ENCODE results near the gene KCNH4.

Gene KCNH4

DNA sequence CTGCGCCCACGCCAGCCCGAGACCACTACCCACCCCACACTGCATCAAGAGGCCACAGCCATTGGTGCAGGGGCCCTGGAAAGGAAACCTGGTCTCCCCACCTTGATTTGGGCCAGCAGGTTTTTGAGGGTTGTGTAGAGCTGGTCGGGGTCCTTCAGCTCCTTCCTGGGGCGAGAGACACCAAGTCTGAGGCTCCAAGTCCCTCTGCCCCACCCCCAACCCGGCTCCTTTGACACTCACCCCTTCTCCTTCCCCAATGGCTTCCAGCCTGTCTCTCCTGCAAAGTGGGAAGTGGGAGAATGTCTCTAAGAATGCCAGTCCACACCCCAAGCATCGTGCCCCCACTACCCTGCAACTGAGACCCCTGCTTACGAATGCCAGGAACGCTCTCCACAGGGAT is 66.8 kb downstream of the KCNH4 start:
- H3K9ac ChIP-seq = no peak overlapping the region
- TF ChIP-seq, protein P1, sequence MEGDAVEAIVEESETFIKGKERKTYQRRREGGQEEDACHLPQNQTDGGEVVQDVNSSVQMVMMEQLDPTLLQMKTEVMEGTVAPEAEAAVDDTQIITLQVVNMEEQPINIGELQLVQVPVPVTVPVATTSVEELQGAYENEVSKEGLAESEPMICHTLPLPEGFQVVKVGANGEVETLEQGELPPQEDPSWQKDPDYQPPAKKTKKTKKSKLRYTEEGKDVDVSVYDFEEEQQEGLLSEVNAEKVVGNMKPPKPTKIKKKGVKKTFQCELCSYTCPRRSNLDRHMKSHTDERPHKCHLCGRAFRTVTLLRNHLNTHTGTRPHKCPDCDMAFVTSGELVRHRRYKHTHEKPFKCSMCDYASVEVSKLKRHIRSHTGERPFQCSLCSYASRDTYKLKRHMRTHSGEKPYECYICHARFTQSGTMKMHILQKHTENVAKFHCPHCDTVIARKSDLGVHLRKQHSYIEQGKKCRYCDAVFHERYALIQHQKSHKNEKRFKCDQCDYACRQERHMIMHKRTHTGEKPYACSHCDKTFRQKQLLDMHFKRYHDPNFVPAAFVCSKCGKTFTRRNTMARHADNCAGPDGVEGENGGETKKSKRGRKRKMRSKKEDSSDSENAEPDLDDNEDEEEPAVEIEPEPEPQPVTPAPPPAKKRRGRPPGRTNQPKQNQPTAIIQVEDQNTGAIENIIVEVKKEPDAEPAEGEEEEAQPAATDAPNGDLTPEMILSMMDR (conservative IDR thresholded peaks at IDR 0.05; ENCODE audit: low read depth, low read length) = no peak
- H3K27me3 ChIP-seq (ENCODE audit: insufficient read depth, low read depth) = no peaks in the 10 kb centered on the region
- no peak overlapping the region for H2AFZ ChIP-seq (ENCODE audit: low read depth)
- no peak overlapping the region for H3K4me3 ChIP-seq (IDR thresholded peaks at IDR 0.05; ENCODE audit: insufficient read depth, low read depth, low read length)
- H3K79me2 ChIP-seq (ENCODE audit: insufficient read depth, low read depth) = no peaks in the 10 kb centered on the region
- H3K4me2 ChIP-seq = no peak overlapping the region; the same call in 1 of the 2 replicates
- H4K20me1 ChIP-seq (ENCODE audit: insufficient read depth) = no peaks in the 10 kb centered on the region
- H3K27ac ChIP-seq = no peak overlapping the region
- H3K4me1 ChIP-seq (ENCODE audit: low read depth, poor library complexity, severe bottlenecking) = peaks cover 45% of the 10 kb centered on the region
- no peaks in the 10 kb centered on the region for H3K36me3 ChIP-seq (ENCODE audit: insufficient read depth)

DNA sequence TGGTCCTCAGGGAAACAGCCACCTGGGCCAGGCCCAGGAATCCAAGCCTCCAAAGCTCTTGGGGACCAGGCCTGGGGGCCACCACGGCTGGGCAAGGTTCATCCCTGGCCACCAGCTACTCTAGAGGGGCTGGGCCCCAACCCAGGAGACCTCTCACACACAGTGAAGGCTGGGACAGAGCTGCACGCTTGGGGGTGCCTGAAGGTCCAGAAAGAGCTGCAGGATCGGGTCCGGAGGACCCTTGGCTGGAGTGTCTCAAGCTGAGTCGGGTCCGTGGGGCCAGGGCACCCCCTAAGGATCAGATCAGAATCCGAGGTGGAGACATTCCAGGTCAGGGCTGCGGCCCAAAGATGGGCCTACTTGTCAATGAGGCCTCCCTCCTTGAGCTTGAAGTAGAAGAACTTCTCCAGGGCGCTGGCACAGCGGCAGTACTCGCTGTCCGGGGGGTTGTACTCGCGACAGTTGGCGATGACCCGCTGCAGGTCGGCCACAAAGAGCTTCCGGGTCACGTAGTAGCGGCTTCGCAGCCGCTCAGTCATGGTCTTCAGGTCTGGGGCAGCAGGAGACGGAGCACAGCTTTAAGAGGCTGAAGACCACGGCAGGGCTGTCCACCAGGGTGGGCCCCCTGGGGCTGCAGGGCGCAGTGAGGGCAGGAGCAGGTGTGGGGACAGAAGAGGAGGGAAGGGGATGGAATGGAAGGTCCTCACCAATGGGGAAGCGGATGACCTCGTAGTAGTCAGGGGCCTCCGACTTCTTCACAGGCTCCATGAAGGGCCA is 67.5 kb downstream of the KCNH4 start:
- Histone ChIP-seq H3K79me2 (ENCODE audit: insufficient read depth, low read depth) (no peaks in the 10 kb centered on the region), H3K4me2 (peak overlapping the region; percentile 65), H3K4me3 (IDR thresholded peaks at IDR 0.05; ENCODE audit: insufficient read depth, low read depth, low read length) (no peak overlapping the region), H3K9ac (peak overlapping the region; percentile 38; the same call in 1 of the 2 replicates), H4K20me1 (ENCODE audit: insufficient read depth) (no peaks in the 10 kb centered on the region), H2AFZ (ENCODE audit: low read depth) (peak overlapping the region; percentile 47; the same call in 1 of the 2 replicates), H3K27me3 (ENCODE audit: insufficient read depth, low read depth) (no peaks in the 10 kb centered on the region), H3K4me1 (ENCODE audit: low read depth, poor library complexity, severe bottlenecking) (peaks cover 39% of the 10 kb centered on the region), H3K36me3 (ENCODE audit: insufficient read depth) (no peaks in the 10 kb centered on the region), H3K27ac (peak overlapping the region; percentile 81)
- TF ChIP-seq, protein P1 (conservative IDR thresholded peaks at IDR 0.05; ENCODE audit: low read depth, low read length) = no peak

DNA sequence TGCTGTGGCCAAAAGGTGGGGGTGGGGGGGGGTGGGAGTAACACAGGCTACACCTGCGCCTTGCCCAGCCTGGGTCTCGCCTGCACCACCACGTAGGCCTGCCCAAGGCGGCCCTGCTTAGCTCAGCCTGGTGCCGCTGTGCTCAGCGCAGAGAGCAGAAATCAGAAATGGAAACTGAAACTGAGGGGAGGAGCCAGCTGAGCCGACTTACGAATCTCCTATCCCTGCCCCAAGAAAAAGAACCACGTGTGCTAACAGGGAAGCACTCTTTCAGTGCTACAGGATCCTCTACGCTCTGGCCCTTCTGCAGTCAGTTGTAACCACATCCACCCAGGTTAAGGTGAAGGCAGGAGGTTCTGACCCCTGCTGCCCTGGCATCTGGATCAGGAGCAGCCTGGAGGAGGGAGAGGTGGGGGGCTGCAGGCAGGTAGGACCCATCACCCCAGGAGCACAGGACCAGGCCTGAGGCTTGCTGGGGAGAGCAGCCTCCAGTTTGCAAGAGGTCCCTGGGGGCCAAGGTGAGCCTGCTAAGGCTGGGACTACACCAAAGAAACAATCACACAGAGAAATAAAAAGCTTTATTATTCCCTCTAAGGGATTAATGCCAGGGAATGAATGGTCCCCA is 68.3 kb downstream of the KCNH4 start, which contains the start of gene DHX58:
TSS of gene DHX58 (minus strand) at position 163 of the 625 bp plus-strand sequence. CDS start 822 bp downstream, outside the sequence.
- peak within 1 kb of the TSS; percentile 47 for H2AFZ ChIP-seq (ENCODE audit: low read depth)
- H3K79me2 ChIP-seq (ENCODE audit: insufficient read depth, low read depth) = no peaks in the 10 kb centered on the region
- no peaks in the 10 kb centered on the region for H3K27me3 ChIP-seq (ENCODE audit: insufficient read depth, low read depth)
- H3K36me3 ChIP-seq (ENCODE audit: insufficient read depth) = no peaks in the 10 kb centered on the region
- TF ChIP-seq, protein P1 (conservative IDR thresholded peaks at IDR 0.05; ENCODE audit: low read depth, low read length) = no peak
- peaks cover 46% of the 10 kb centered on the region for H3K4me1 ChIP-seq (ENCODE audit: low read depth, poor library complexity, severe bottlenecking)
- H4K20me1 ChIP-seq (ENCODE audit: insufficient read depth) = no peaks in the 10 kb centered on the region
- peak within 1 kb of the TSS; percentile 81 for H3K27ac ChIP-seq
- no peak within 1 kb of the TSS for H3K4me3 ChIP-seq (IDR thresholded peaks at IDR 0.05; ENCODE audit: insufficient read depth, low read depth, low read length)
- peak within 1 kb of the TSS; percentile 83 for H3K4me2 ChIP-seq
- peak within 1 kb of the TSS; percentile 41; the same call in 1 of the 2 replicates for H3K9ac ChIP-seq

DNA sequence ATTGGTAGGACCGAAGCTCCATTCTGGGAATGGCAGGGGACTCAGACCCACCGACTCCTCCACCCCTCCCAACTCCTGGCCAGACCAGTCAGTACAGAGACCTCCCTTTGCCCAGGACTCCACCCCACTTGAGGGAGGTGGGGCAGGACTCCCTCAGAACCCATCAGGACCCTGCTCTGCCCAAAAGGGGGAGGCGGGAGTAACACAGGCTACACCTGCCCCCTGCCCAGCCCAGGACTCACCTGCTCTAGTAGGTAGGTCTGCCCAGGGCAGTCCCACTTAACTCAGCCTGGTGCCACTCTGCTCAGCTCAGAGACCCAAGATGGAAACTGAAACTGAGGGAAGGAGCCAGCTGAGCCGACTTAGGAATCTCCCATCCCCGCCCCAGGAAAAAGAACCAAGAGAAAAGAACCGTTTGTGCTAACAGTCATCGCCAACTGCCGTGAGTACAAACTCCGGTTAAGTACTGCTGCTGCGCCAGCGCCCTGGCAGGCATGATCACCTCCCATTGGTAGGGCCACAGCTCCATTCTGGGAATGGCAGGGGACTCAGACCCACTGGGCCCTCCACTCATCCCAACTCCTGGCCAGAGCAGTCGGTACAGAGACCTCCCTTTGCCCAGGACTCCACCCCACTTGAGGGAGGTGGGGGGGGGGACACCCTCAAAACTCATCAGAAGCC is 68.9 kb downstream of the KCNH4 start:
- H3K4me1 ChIP-seq (ENCODE audit: low read depth, poor library complexity, severe bottlenecking) = peaks cover 50% of the 10 kb centered on the region

More for the DNA sequence above, 68.9 kb downstream of the KCNH4 start:
- H3K27me3 ChIP-seq (ENCODE audit: insufficient read depth, low read depth) = no peaks in the 10 kb centered on the region
- TF ChIP-seq, protein P1 (conservative IDR thresholded peaks at IDR 0.05; ENCODE audit: low read depth, low read length) = no peak
- H3K9ac ChIP-seq = peak overlapping the region; percentile 41; the same call in 1 of the 2 replicates
- no peaks in the 10 kb centered on the region for H3K79me2 ChIP-seq (ENCODE audit: insufficient read depth, low read depth)
- H3K27ac ChIP-seq = peak overlapping the region; percentile 81
- H3K36me3 ChIP-seq (ENCODE audit: insufficient read depth) = no peaks in the 10 kb centered on the region
- no peaks in the 10 kb centered on the region for H4K20me1 ChIP-seq (ENCODE audit: insufficient read depth)
- H3K4me3 ChIP-seq (IDR thresholded peaks at IDR 0.05; ENCODE audit: insufficient read depth, low read depth, low read length) = no peak overlapping the region
- H2AFZ ChIP-seq (ENCODE audit: low read depth) = peak overlapping the region; percentile 47
- H3K4me2 ChIP-seq = peak overlapping the region; percentile 83

Data from KMS-11 (cell line).